H1 (cell line): ENCODE measurements around the gene WIPI1. TPM values are rescaled to one million over a fixed set of nuclear protein-coding genes. Genes with fewer than 3 reads are reported as not detected.

Experiments used
- CTCF ChIA-PET: fragments of 300-600 bp; sonication (Branson Sonifier 250); formaldehyde crosslinking; loops from one replicate; lab custom pipeline; 2021; ENCODE audit not compliant: partially characterized antibody; lab: Charles Lee
- POLR2A ChIA-PET: fragments of 300-600 bp; sonication (Branson Sonifier 250); formaldehyde crosslinking; loops from one replicate; lab custom pipeline; 2021; ENCODE audit warnings: inconsistent platforms; ENCODE audit not compliant: partially characterized antibody; lab: Charles Lee
- DNase-seq, 2 experiments: peaks; one replicate each; pipeline versions ENCODE4 v3.0.0 to v3.0.0-alpha.2; 2010 to 2022; ENCODE audit warnings: low spot score in 2 of 2, low read depth in 1 of 2, mixed read lengths in 1 of 2
- FAIRE-seq: peaks from 2 replicates; lab custom pipeline; 2011; peaks lifted over from hg19 to GRCh38; lab: Jason Lieb, UNC
- H2AFZ ChIP-seq: 2 replicates; pipeline ENCODE4 v1.8.1; 2012; ENCODE audit warnings: low read length, inconsistent platforms
- H2AK5ac ChIP-seq: 2 replicates; pipeline ENCODE4 v1.6.1; 2013; ENCODE audit warnings: low read depth, low read length
- H2BK120ac ChIP-seq: replicated peaks from 2 replicates; pipeline ENCODE3; 2013; ENCODE audit warnings: low read depth, low read length, inconsistent platforms
- H2BK12ac ChIP-seq: 2 replicates; pipeline ENCODE4 v1.6.1; 2013; ENCODE audit warnings: low read depth, low read length
- H2BK15ac ChIP-seq: 2 replicates; pipeline ENCODE4 v1.6.1; 2013; ENCODE audit warnings: low read length
- H2BK20ac ChIP-seq: 2 replicates; pipeline ENCODE4 v1.6.1; 2013; ENCODE audit warnings: low read length
- H2BK5ac ChIP-seq: 2 replicates; pipeline ENCODE4 v1.6.1; 2013; ENCODE audit warnings: low read depth, low read length
- H3K14ac ChIP-seq: 2 replicates; pipeline ENCODE4 v1.6.1; 2013; ENCODE audit warnings: inconsistent platforms; ENCODE audit not compliant: insufficient read length
- H3K18ac ChIP-seq: 2 replicates; pipeline ENCODE4 v1.6.1; 2013; ENCODE audit warnings: low read length; ENCODE audit errors: extremely low read depth
- H3K23ac ChIP-seq: 2 replicates; pipeline ENCODE4 v1.6.1; 2013; ENCODE audit warnings: inconsistent platforms; ENCODE audit not compliant: insufficient read length
- H3K23me2 ChIP-seq: 2 replicates; pipeline ENCODE4 v1.6.1; 2013; ENCODE audit warnings: low read depth, low read length
- H3K27ac ChIP-seq: 2 replicates; pipeline ENCODE4 v1.6.1; 2011; ENCODE audit warnings: low read depth, low read length, inconsistent platforms
- H3K27me3 ChIP-seq, 4 experiments: replicated peaks in 1 of 4; 1 replicate in 1 of 4; 2 replicates in 3 of 4; pipeline versions ENCODE4 v1.6.1 to v1.8.1; 2011 to 2013; ENCODE audit warnings: low read length in 3 of 4, mild to moderate bottlenecking in 3 of 4, inconsistent platforms in 2 of 4, mixed read lengths in 2 of 4, moderate library complexity in 1 of 4; ENCODE audit not compliant: control insufficient read depth in 3 of 4, insufficient read depth in 3 of 4; ENCODE audit errors: extremely low read depth in 1 of 4
- H3K36me3 ChIP-seq, 4 experiments: 2 replicates each; pipeline versions ENCODE4 v1.6.1 to v1.8.1; 2011 to 2013; ENCODE audit warnings: mild to moderate bottlenecking in 4 of 4, low read length in 3 of 4, moderate library complexity in 2 of 4, control low read depth in 1 of 4, inconsistent platforms in 1 of 4; ENCODE audit not compliant: insufficient read depth in 4 of 4, control insufficient read depth in 2 of 4
- H3K4ac ChIP-seq: replicated peaks from 2 replicates; pipeline ENCODE3; 2013; ENCODE audit warnings: low read length, low read depth, mixed read lengths, inconsistent platforms; ENCODE audit not compliant: insufficient read length
- H3K4me1 ChIP-seq, 4 experiments: replicated peaks in 1 of 4; 1 replicate in 1 of 4; 2 replicates in 3 of 4; pipeline versions ENCODE4 v1.6.1 to v1.8.1; 2011 to 2013; ENCODE audit warnings: low read length in 3 of 4, inconsistent platforms in 2 of 4, mixed read lengths in 1 of 4; ENCODE audit not compliant: insufficient read depth in 4 of 4, control insufficient read depth in 3 of 4
- H3K4me2 ChIP-seq, 2 experiments: 2 replicates each; pipeline versions ENCODE4 v1.6.1 to v1.8.1; 2011 to 2013; ENCODE audit warnings: low read depth in 2 of 2, low read length in 2 of 2, control low read depth in 1 of 2, inconsistent platforms in 1 of 2, mild to moderate bottlenecking in 1 of 2; ENCODE audit not compliant: insufficient read depth in 1 of 2
- H3K4me3 ChIP-seq, 4 experiments: fragments of 200-600, 300-600 bp in 1 of 4; sonication (generic), shearing (Covaris generic), sonication (Bioruptor Twin) in 1 of 4; 2 replicates each; pipeline versions ENCODE4 v1.5.1 to v1.8.1; 2011 to 2016; ENCODE audit warnings: low read length in 4 of 4, low read depth in 3 of 4, control low read depth in 2 of 4, inconsistent platforms in 2 of 4, mild to moderate bottlenecking in 2 of 4, mixed read lengths in 1 of 4, moderate library complexity in 1 of 4; ENCODE audit not compliant: insufficient read depth in 2 of 4; ENCODE audit errors: extremely low read depth in 1 of 4
- H3K56ac ChIP-seq: replicated peaks from 2 replicates; pipeline ENCODE3; 2013; ENCODE audit warnings: low read depth, mild to moderate bottlenecking, mixed read lengths, low read length, inconsistent platforms; ENCODE audit not compliant: insufficient read length
- H3K79me1 ChIP-seq: 2 replicates; pipeline ENCODE4 v1.6.1; 2013; ENCODE audit warnings: low read depth, low read length, control low read depth
- H3K79me2 ChIP-seq, 2 experiments: 2 replicates each; pipeline versions ENCODE4 v1.6.1 to v1.8.1; 2012 to 2013; ENCODE audit warnings: low read length in 2 of 2, mild to moderate bottlenecking in 2 of 2, inconsistent platforms in 1 of 2; ENCODE audit not compliant: insufficient read depth in 2 of 2, control insufficient read depth in 1 of 2
- H3K9ac ChIP-seq, 4 experiments: replicated peaks in 1 of 4; 1 replicate in 1 of 4; 2 replicates in 3 of 4; pipeline versions ENCODE4 v1.6.1 to v1.8.1; 2011 to 2013; ENCODE audit warnings: low read depth in 3 of 4, low read length in 3 of 4, control low read depth in 2 of 4, mild to moderate bottlenecking in 2 of 4, moderate library complexity in 2 of 4, inconsistent platforms in 1 of 4; ENCODE audit errors: extremely low read depth in 1 of 4
- H3K9me3 ChIP-seq, 2 experiments: 2 replicates each; pipeline versions ENCODE4 v1.6.1 to v1.8.1; 2012 to 2013; ENCODE audit warnings: mild to moderate bottlenecking in 2 of 2, moderate library complexity in 2 of 2, control low read depth in 1 of 2, inconsistent platforms in 1 of 2, low read depth in 1 of 2, low read length in 1 of 2, mixed read lengths in 1 of 2; ENCODE audit not compliant: insufficient read depth in 2 of 2
- H4K20me1 ChIP-seq, 2 experiments: replicated peaks in 1 of 2; 2 replicates each; pipeline versions ENCODE3 to v1.8.1; 2011 to 2013; ENCODE audit warnings: inconsistent platforms in 2 of 2, low read length in 2 of 2, mild to moderate bottlenecking in 1 of 2; ENCODE audit not compliant: insufficient read depth in 2 of 2, control insufficient read depth in 1 of 2
- H4K5ac ChIP-seq: 2 replicates; pipeline ENCODE4 v1.6.1; 2013; ENCODE audit warnings: low read length, low read depth, mixed read lengths, inconsistent platforms; ENCODE audit not compliant: insufficient read length
- H4K8ac ChIP-seq: 2 replicates; pipeline ENCODE4 v1.8.0; 2013; ENCODE audit warnings: mild to moderate bottlenecking, moderate library complexity, low read length, inconsistent platforms; ENCODE audit not compliant: insufficient read depth; ENCODE audit errors: extremely low read depth
- H4K91ac ChIP-seq: replicated peaks from 2 replicates; pipeline ENCODE3; 2013; ENCODE audit warnings: low read length, mixed read lengths, inconsistent platforms; ENCODE audit not compliant: insufficient read length
- CREB1 ChIP-seq: IDR thresholded peaks from 2 replicates; pipeline ENCODE4 v1.6.1; 2012; ENCODE audit warnings: inconsistent platforms
- E2F6 ChIP-seq: IDR thresholded peaks from 2 replicates; pipeline ENCODE4 v1.6.1; 2012; ENCODE audit warnings: inconsistent platforms
- POLR2A ChIP-seq, 2 experiments: IDR thresholded peaks; 1 replicate in 1 of 2; 2 replicates in 1 of 2; pipeline ENCODE4 v1.6.1; 2011; ENCODE audit warnings: low read depth in 2 of 2, low read length in 2 of 2, mild to moderate bottlenecking in 2 of 2; ENCODE audit errors: control extremely low read depth in 1 of 2
- RAD21 ChIP-seq, 2 experiments: IDR thresholded peaks in 1 of 2; conservative IDR thresholded peaks in 1 of 2; 2 replicates each; pipeline ENCODE4 v1.6.1; 2011; ENCODE audit warnings: low read depth in 2 of 2, low read length in 2 of 2, improper control_type of control experiment in 1 of 2, inconsistent platforms in 1 of 2, mild to moderate bottlenecking in 1 of 2, moderate library complexity in 1 of 2
- RBBP5 ChIP-seq: IDR thresholded peaks from 2 replicates; pipeline ENCODE4 v1.7.1; 2012; ENCODE audit warnings: low read depth, mild to moderate bottlenecking, inconsistent platforms, low read length, moderate library complexity, borderline replicate concordance
- RNF2 ChIP-seq: fragments of 200-900, 300-1000 bp; sonication (generic); IDR thresholded peaks from 2 replicates; pipeline ENCODE4 v1.7.1; 2016; ENCODE audit warnings: borderline replicate concordance, low read depth, mild to moderate bottlenecking, antibody characterized with exemption, low read length; ENCODE audit not compliant: poor library complexity, severe bottlenecking; ENCODE audit errors: missing control alignments
- SAP30 ChIP-seq: fragments of 300-600 bp; sonication (generic); IDR thresholded peaks from 2 replicates; pipeline ENCODE4 v1.7.1; 2012; ENCODE audit warnings: low read length, moderate library complexity, mild to moderate bottlenecking, inconsistent platforms; ENCODE audit not compliant: insufficient read depth, insufficient replicate concordance
- SIN3A ChIP-seq, 2 experiments: IDR thresholded peaks in 1 of 2; conservative IDR thresholded peaks in 1 of 2; 2 replicates each; pipeline ENCODE4 v1.6.1; 2011 to 2012; ENCODE audit warnings: low read length in 2 of 2, improper control_type of control experiment in 1 of 2, low read depth in 1 of 2, mild to moderate bottlenecking in 1 of 2
- TCF12 ChIP-seq: IDR thresholded peaks from 2 replicates; pipeline ENCODE4 v1.6.1; 2011; ENCODE audit warnings: low read depth, mild to moderate bottlenecking, low read length
- TEAD4 ChIP-seq: IDR thresholded peaks from 2 replicates; pipeline ENCODE4 v1.6.1; 2012; ENCODE audit warnings: low read depth, low read length, inconsistent platforms, mixed read lengths
- WGBS, 2 experiments: shearing (Covaris generic) in 1 of 2; methylation state at CpG; one replicate each; pipeline versions ENCODE4 v1.1.6 to v1.1.7; 2013 to 2015; ENCODE audit warnings: low lambda C conversion rate in 2 of 2, mixed read lengths in 2 of 2, inconsistent platforms in 1 of 2, low coverage in 1 of 2, missing lambda C conversion rate in 1 of 2; ENCODE audit not compliant: insufficient replicate concordance in 2 of 2, insufficient coverage in 1 of 2, insufficient read length in 1 of 2; ENCODE audit errors: extremely low coverage in 1 of 2, missing lambda C conversion rate in 1 of 2; 5-methylcytosine and 5-hydroxymethylcytosine counted together
- polyA plus RNA-seq, 7 experiments: library from polyadenylated mRNA; depleted of rRNA in 3 of 7; stranded (reverse) in 5 of 7; unstranded in 2 of 7; fragments of >200 nt in 5 of 7; fragments of 200-250 nt in 2 of 7; gene quantifications; 1 replicate in 5 of 7; 2 replicates in 1 of 7; 4 replicates in 1 of 7; pipeline versions ENCODE4 v1.2.1 to v1.2.3, GENCODE V29; 2011 to 2013; ENCODE audit warnings: missing spikeins in 2 of 7, mixed read lengths in 2 of 7
- total RNA-seq: library from RNA; stranded (reverse); fragmentation: NEBNext Ultra II Directional; extraction: Animal tissue kit (Norgen Biotek cat#: 25700); gene quantifications from 2 replicates; pipeline ENCODE4 v1.2.1, GENCODE V29; 2021

WIPI1 gene
- total and polyA plus RNA-seq, 2 of the 8 experiments (the other 6 are each of a cell fraction or from before 2014, with no cell fraction given), result 16.6 to 17.4 TPM

- whole genome bisulfite sequencing, 2 experiments, result 2% methylated on average over 35 of the region's 54 CpGs; no CpG with 5 or more reads in 1 of the 2 experiments
- CTCF ChIA-PET, result interaction anchor here (0.8 to 4.1 kb wide), 5 partner anchors 10 to 59 kb away, joined by 3 to 25 read pairs (median 6); no protein-coding TSS in a partner anchor
- H3K56ac ChIP-seq, result no peak overlapping the region
- H3K79me2 ChIP-seq, result no peaks in the 10 kb centered on the region
- H2BK5ac ChIP-seq, result no peak overlapping the region
- no peak overlapping the region for H2BK20ac ChIP-seq
- peak overlapping the region in 1 of 4 experiments; percentile 44; a peak in 1 of 7 replicates for H3K9ac ChIP-seq
- H2BK12ac ChIP-seq, result no peak overlapping the region
- peaks cover 0 to 1% of the 10 kb centered on the region in 2 experiments for H4K20me1 ChIP-seq
- H3K27ac ChIP-seq, result no peak overlapping the region
- no peak overlapping the region for H4K5ac ChIP-seq
- peaks cover 8% of the 10 kb centered on the region; the same call in 1 of the 2 replicates for H3K23me2 ChIP-seq
- DNase-seq (peak; percentile 97 to 98), FAIRE-seq (no peak)
- no peak overlapping the region for H2BK15ac ChIP-seq
- no peak overlapping the region for H3K4ac ChIP-seq
- H3K79me1 ChIP-seq, result no peaks in the 10 kb centered on the region
- no peak overlapping the region; the same call in 1 of the 2 replicates for H2AFZ ChIP-seq
- no peak overlapping the region for H4K8ac ChIP-seq
- H3K23ac ChIP-seq, result no peak overlapping the region
- no peaks in the 10 kb centered on the region for H3K36me3 ChIP-seq
- peaks cover 3 to 7% (median 5%) of the 10 kb centered on the region in 4 experiments; a peak in 6 of 7 replicates for H3K4me1 ChIP-seq
- no peak overlapping the region for H3K14ac ChIP-seq
- H3K27me3 ChIP-seq, result no peaks in the 10 kb centered on the region
- H3K18ac ChIP-seq, result no peak overlapping the region
- H3K4me3 ChIP-seq, result peak overlapping the region; percentile 40 to 71 (median 53)
- H2AK5ac ChIP-seq, result no peak overlapping the region
- no peak overlapping the region for H4K91ac ChIP-seq
- H3K4me2 ChIP-seq, result peak overlapping the region; percentile 72 to 89
- no peak overlapping the region for H2BK120ac ChIP-seq
- POLR2A ChIA-PET, result interaction anchor here (1.0 to 3.0 kb wide), 5 partner anchors 11 to 259 kb away, joined by 3 to 9 read pairs (median 3); partner anchors contain the start of genes ARSG and PRKAR1A
- no peaks in the 10 kb centered on the region for H3K9me3 ChIP-seq
- TF ChIP-seq RAD21 (IDR thresholded peaks at IDR 0.05 in 1 of 2, conservative IDR thresholded peaks at IDR 0.05 in 1 of 2; ENCODE audit: low read depth in 2 of 2, low read length in 2 of 2) (0 out of 4 replicates have a peak, but pooled peaks of 1 of the 2 experiments have one; percentile 2), SAP30 (peak; percentile 86), RNF2 (no peak), RBBP5 (no peak), POLR2A (IDR thresholded peaks at IDR 0.05; ENCODE audit: control extremely low read depth in 1 of 2, low read depth in 2 of 2, low read length in 2 of 2) (peak in 1 of 2 experiments; percentile 64; a peak in 1 of 3 replicates), TEAD4 (peak; percentile 68), SIN3A (conservative IDR thresholded peaks at IDR 0.05 in 1 of 2, IDR thresholded peaks at IDR 0.05 in 1 of 2; ENCODE audit: low read depth in 1 of 2, low read length in 2 of 2) (peak; percentile 97 to 98), E2F6 (peak; percentile 65), CREB1 (peak; percentile 87), TCF12 (no peak)
These were observed 403 bp upstream of the WIPI1 start for GRCh38 chr17:68457539-68458259.
